Naive thymus-derived CD8-positive, alpha-beta T cell (primary cell): Measurements from ENCODE around the gene ENTR1. TPM values are rescaled to one million over a fixed set of nuclear protein-coding genes. Genes with fewer than 3 reads are reported as not detected.

Source experiments
- ATAC-seq, 2 donors: fragments of 150-1000 bp; cut with Tn5 transposase in 1 of 2; sonication (Bioruptor Pico), chemical (Tn5 transposase) in 1 of 2; 1 replicate in 1 of 2; 2 replicates in 1 of 2; pipeline ENCODE4 v1.10.0; 2021; ENCODE audit warnings: mild to moderate bottlenecking in 2 of 2, moderate library complexity in 2 of 2
- POLR2A ChIA-PET: fragments of 350-600 bp; sonication (Branson Sonifier 250); formaldehyde crosslinking; loops from one replicate; lab custom pipeline; 2021; ENCODE audit warnings: antibody characterized with exemption; lab: Charles Lee
- DNase-seq, 10 donors: peaks; one replicate each; pipeline versions ENCODE4 v3.0.0 to v3.0.0-alpha.2; 2020 to 2022
- H3K27ac Mint-ChIP-seq, 10 donors: one replicate each; pipeline ENCODE4 v1.8.0; 2020 to 2022; ENCODE audit warnings: mild to moderate bottlenecking in 10 of 10, mixed read lengths in 10 of 10, moderate library complexity in 4 of 10, inconsistent platforms in 1 of 10
- H3K27me3 Mint-ChIP-seq, 5 donors: one replicate each; pipeline ENCODE4 v1.8.0; 2021 to 2022; ENCODE audit warnings: mixed read lengths in 5 of 5
- H3K36me3 Mint-ChIP-seq, 3 donors: one replicate each; pipeline ENCODE4 v1.8.0; 2020 to 2022; ENCODE audit warnings: mixed read lengths in 3 of 3, mild to moderate bottlenecking in 2 of 3, inconsistent platforms in 1 of 3
- H3K4me1 Mint-ChIP-seq, 4 donors: one replicate each; pipeline ENCODE4 v1.8.0; 2021 to 2022; ENCODE audit warnings: mixed read lengths in 4 of 4
- H3K4me3 Mint-ChIP-seq, 10 donors: one replicate each; pipeline ENCODE4 v1.8.0; 2020 to 2022; ENCODE audit warnings: mild to moderate bottlenecking in 10 of 10, mixed read lengths in 10 of 10, moderate library complexity in 6 of 10, inconsistent platforms in 1 of 10
- H3K9me3 Mint-ChIP-seq, 9 donors: one replicate each; pipeline ENCODE4 v1.8.0; 2020 to 2022; ENCODE audit warnings: mixed read lengths in 9 of 9, mild to moderate bottlenecking in 3 of 9, inconsistent platforms in 1 of 9, moderate library complexity in 1 of 9
- polyA plus RNA-seq, 3 donors: library from polyadenylated mRNA; unstranded; fragments of 300-500 nt; fragmentation: Illumina TruSeq; gene quantifications; one replicate each; pipeline ENCODE4 v1.2.3, GENCODE V29; 2021
- total RNA-seq, 8 experiments: library from RNA in 2 of 8; stranded (reverse) in 2 of 8; gene quantifications; one replicate each; pipeline ENCODE4 v1.2.3 and lab custom pipeline; 2021 to 2026

The ENTR1 gene
- total and polyA plus RNA-seq, 5 experiments from 2014 or later: 9.7 to 96.0 (median 16.8) TPM

GRCh38 chr9:136399176-136400037 is 11.0 kb downstream of the ENTR1 start:
- ATAC-seq (peak in 1 of 2 donors; percentile 12), DNase-seq (peak in 4 of 10 donors; percentile 7 to 34 (median 16))
- H3K36me3 Mint-ChIP-seq: peaks cover 0 to 24% (median 3%) of the 10 kb centered on the region in 3 donors
- H3K4me1 Mint-ChIP-seq: peaks cover 19 to 50% (median 36%) of the 10 kb centered on the region in 4 donors
- peak overlapping the region; percentile 75 to 91 (median 82) for H3K4me3 Mint-ChIP-seq
- H3K27me3 Mint-ChIP-seq: no peaks in the 10 kb centered on the region
- H3K27ac Mint-ChIP-seq: peak overlapping the region in 9 of 10 donors; percentile 27 to 89 (median 73)
- POLR2A ChIA-PET: interaction anchor here (1.1 to 5.7 kb wide), 3 partner anchors 10 to 36 kb away, joined by 3 to 34 read pairs (median 25); partner anchors contain the start of genes DNLZ, ENTR1 and PMPCA
- H3K9me3 Mint-ChIP-seq: no peaks in the 10 kb centered on the region

GRCh38 chr9:136398286-136398685 is 12.1 kb downstream of the ENTR1 start:
- ATAC-seq (no peak), DNase-seq (no peak)
- POLR2A ChIA-PET: interaction anchor here (5.7 kb wide), 1 partner anchor 35 kb away, joined by 34 read pairs; the partner anchor contains the start of gene DNLZ
- Mint-ChIP-seq H3K4me3 (peak overlapping the region; percentile 39 to 91 (median 80)), H3K27ac (peak overlapping the region in 3 of 10 donors; percentile 15 to 75 (median 71)), H3K4me1 (peaks cover 9 to 39% (median 25%) of the 10 kb centered on the region in 4 donors), H3K27me3 (no peaks in the 10 kb centered on the region), H3K36me3 (peaks cover 0 to 27% (median 3%) of the 10 kb centered on the region in 3 donors), H3K9me3 (no peaks in the 10 kb centered on the region)

GRCh38 chr9:136397643-136398042 is 12.8 kb downstream of the ENTR1 start:
- peaks cover 7 to 37% (median 24%) of the 10 kb centered on the region in 4 donors for H3K4me1 Mint-ChIP-seq
- H3K27me3 Mint-ChIP-seq: no peaks in the 10 kb centered on the region
- no peak overlapping the region for H3K4me3 Mint-ChIP-seq
- no peak for DNase-seq
- H3K9me3 Mint-ChIP-seq: no peaks in the 10 kb centered on the region
- no peak overlapping the region for H3K27ac Mint-ChIP-seq
- POLR2A ChIA-PET: no interaction called here
- H3K36me3 Mint-ChIP-seq: peaks cover 0 to 28% (median 3%) of the 10 kb centered on the region in 3 donors
- no peak for ATAC-seq

GRCh38 chr9:136396219-136396515 is 14.2 kb downstream of the ENTR1 start:
- POLR2A ChIA-PET: interaction anchor here (0.6 kb wide), 1 partner anchor 849 kb away, joined by 4 read pairs; no protein-coding TSS in a partner anchor
- H3K9me3 Mint-ChIP-seq: no peaks in the 10 kb centered on the region
- DNase-seq (no peak), ATAC-seq (no peak)
- H3K27ac Mint-ChIP-seq: no peak overlapping the region
- peak overlapping the region in 1 of 10 donors; percentile 49 for H3K4me3 Mint-ChIP-seq
- no peaks in the 10 kb centered on the region for H3K27me3 Mint-ChIP-seq
- H3K36me3 Mint-ChIP-seq: peaks cover 0 to 36% (median 4%) of the 10 kb centered on the region in 3 donors
- peaks cover 7 to 27% (median 17%) of the 10 kb centered on the region in 4 donors for H3K4me1 Mint-ChIP-seq

GRCh38 chr9:136395345-136396218 is 14.8 kb downstream of the ENTR1 start:
- Mint-ChIP-seq H3K4me1 (peaks cover 6 to 21% (median 14%) of the 10 kb centered on the region in 4 donors), H3K27me3 (no peaks in the 10 kb centered on the region), H3K4me3 (no peak overlapping the region), H3K36me3 (peaks cover 0 to 42% (median 4%) of the 10 kb centered on the region in 3 donors), H3K27ac (no peak overlapping the region), H3K9me3 (no peaks in the 10 kb centered on the region)
- ATAC-seq (no peak), DNase-seq (no peak)
- POLR2A ChIA-PET: interaction anchor here (0.6 kb wide), 1 partner anchor 849 kb away, joined by 4 read pairs; no protein-coding TSS in a partner anchor

- Mint-ChIP-seq H3K4me1 (peaks cover 5 to 16% (median 13%) of the 10 kb centered on the region in 4 donors), H3K36me3 (peaks cover under 1 to 46% (median 4%) of the 10 kb centered on the region in 3 donors), H3K9me3 (no peaks in the 10 kb centered on the region), H3K27me3 (no peaks in the 10 kb centered on the region), H3K27ac (no peak overlapping the region), H3K4me3 (no peak overlapping the region)
- no peak for DNase-seq
- POLR2A ChIA-PET: no interaction called here
- no peak for ATAC-seq
Observed at GRCh38 chr9:136395020-136395340, 15.4 kb downstream of the ENTR1 start.

GRCh38 chr9:136394312-136395019 is 15.9 kb downstream of the ENTR1 start:
- DNase-seq (no peak), ATAC-seq (no peak)
- Mint-ChIP-seq H3K36me3 (peaks cover 4 to 51% (median 4%) of the 10 kb centered on the region in 3 donors), H3K9me3 (no peaks in the 10 kb centered on the region), H3K27ac (no peak overlapping the region), H3K4me1 (peaks cover 5 to 16% (median 13%) of the 10 kb centered on the region in 4 donors), H3K4me3 (no peak overlapping the region), H3K27me3 (no peaks in the 10 kb centered on the region)
- POLR2A ChIA-PET: no interaction called here

GRCh38 chr9:136393531-136393930 is 16.9 kb downstream of the ENTR1 start:
- POLR2A ChIA-PET: no interaction called here
- H3K4me1 Mint-ChIP-seq: peaks cover 2 to 8% (median 4%) of the 10 kb centered on the region in 4 donors
- H3K27ac Mint-ChIP-seq: no peak overlapping the region
- peaks cover 4 to 61% (median 4%) of the 10 kb centered on the region in 3 donors for H3K36me3 Mint-ChIP-seq
- no peaks in the 10 kb centered on the region for H3K9me3 Mint-ChIP-seq
- ATAC-seq (no peak), DNase-seq (no peak)
- H3K27me3 Mint-ChIP-seq: no peaks in the 10 kb centered on the region
- no peak overlapping the region for H3K4me3 Mint-ChIP-seq

- Mint-ChIP-seq H3K27me3 (no peaks in the 10 kb centered on the region), H3K9me3 (no peaks in the 10 kb centered on the region), H3K27ac (no peak overlapping the region), H3K4me3 (no peak overlapping the region), H3K4me1 (peaks cover 0 to 5% (median under 1%) of the 10 kb centered on the region in 4 donors), H3K36me3 (peaks cover 4 to 68% (median 8%) of the 10 kb centered on the region in 3 donors)
- ATAC-seq: no peak
- POLR2A ChIA-PET: no interaction called here
- no peak for DNase-seq
Observed at GRCh38 chr9:136392538-136393449, 17.6 kb downstream of the ENTR1 start.

GRCh38 chr9:136391737-136392537 is 18.5 kb downstream of the ENTR1 start:
- no peak for DNase-seq
- no peaks in the 10 kb centered on the region for H3K9me3 Mint-ChIP-seq
- H3K36me3 Mint-ChIP-seq: peaks cover 4 to 74% (median 15%) of the 10 kb centered on the region in 3 donors
- no peak for ATAC-seq
- peaks cover 0 to 2% (median under 1%) of the 10 kb centered on the region in 4 donors for H3K4me1 Mint-ChIP-seq
- H3K27me3 Mint-ChIP-seq: no peaks in the 10 kb centered on the region
- peak overlapping the region in 1 of 10 donors; percentile 29 for H3K27ac Mint-ChIP-seq
- H3K4me3 Mint-ChIP-seq: no peak overlapping the region
- POLR2A ChIA-PET: no interaction called here
